Panc1 (cell line): ENCODE results near the gene WDR35. TPM values are rescaled to one million over a fixed set of nuclear protein-coding genes. Genes with fewer than 3 reads are reported as not detected.

ENCODE experiments used
- ATAC-seq: fragments of 200-7000 bp; cut with Tn5 transposase; 2 replicates; pipeline ENCODE4 v1.9.1; 2020; ENCODE audit warnings: mild to moderate bottlenecking, moderate library complexity
- BruUV-seq: library from RNA; stranded (reverse); fragments of 400-500 nt; replicated peaks from 2 replicates; lab custom pipeline; 2021; lab: Mats Ljungman, UMichigan
- CTCF ChIA-PET: fragments of 300-600 bp; sonication (Branson Sonifier 250); formaldehyde crosslinking; loops from one replicate; lab custom pipeline; 2022; ENCODE audit warnings: antibody characterized with exemption; lab: Charles Lee
- POLR2A ChIA-PET: fragments of 300-600 bp; sonication (Branson Sonifier 250); formaldehyde crosslinking; loops from one replicate; lab custom pipeline; 2022; ENCODE audit warnings: antibody characterized with exemption; lab: Charles Lee
- DNase-seq: peaks from one replicate; pipeline ENCODE4 v3.0.0-alpha.2; 2010; ENCODE audit warnings: low read depth, low spot score
- H3K27ac ChIP-seq: 2 replicates; pipeline ENCODE4 v1.5.1; 2011; ENCODE audit warnings: mild to moderate bottlenecking, low read length, inconsistent platforms
- H3K27me3 ChIP-seq: fragments of 200-500 bp; sonication (Bioruptor generic); 2 replicates; pipeline ENCODE4 v1.6.0; 2014; ENCODE audit warnings: low read length, inconsistent platforms; ENCODE audit not compliant: control insufficient read depth, insufficient read depth
- H3K36me3 ChIP-seq: fragments of 200-500 bp; sonication (Bioruptor generic); 2 replicates; pipeline ENCODE4 v1.5.1; 2014; ENCODE audit warnings: inconsistent platforms, mild to moderate bottlenecking, low read length, moderate library complexity; ENCODE audit not compliant: control insufficient read depth, insufficient read depth
- H3K4me1 ChIP-seq: 2 replicates; pipeline ENCODE4 v1.5.1; 2011; ENCODE audit warnings: inconsistent platforms, mild to moderate bottlenecking, low read length, moderate library complexity; ENCODE audit not compliant: control insufficient read depth, insufficient read depth
- H3K4me3 ChIP-seq, 2 experiments: 2 replicates each; pipeline ENCODE4 v1.5.1; 2011 to 2012; ENCODE audit warnings: low read depth in 2 of 2, low read length in 2 of 2, mild to moderate bottlenecking in 2 of 2, inconsistent platforms in 1 of 2, moderate library complexity in 1 of 2
- H3K9me3 ChIP-seq: fragments of 200-500 bp; sonication (Bioruptor generic); 2 replicates; pipeline ENCODE4 v1.5.1; 2014; ENCODE audit warnings: low read depth, mild to moderate bottlenecking, inconsistent platforms, low read length, moderate library complexity; ENCODE audit not compliant: control insufficient read depth, insufficient read depth
- CTCF ChIP-seq: fragments of 450-650 bp; IDR thresholded peaks from 2 replicates; pipeline ENCODE4 v1.5.1; 2017; ENCODE audit warnings: mild to moderate bottlenecking
- POLR2AphosphoS5 ChIP-seq: IDR thresholded peaks from 2 replicates; pipeline ENCODE4 v1.6.1; 2012; ENCODE audit warnings: mild to moderate bottlenecking, low read depth, low read length, moderate library complexity
- REST ChIP-seq, 2 experiments: IDR thresholded peaks; 2 replicates each; pipeline ENCODE4 v1.6.1; 2011 to 2012; ENCODE audit warnings: low read depth in 2 of 2, control low read depth in 1 of 2, low read length in 1 of 2, mild to moderate bottlenecking in 1 of 2, moderate library complexity in 1 of 2; ENCODE audit not compliant: insufficient read depth in 1 of 2
- SIN3A ChIP-seq: IDR thresholded peaks from 2 replicates; pipeline ENCODE4 v1.6.1; 2012; ENCODE audit warnings: low read depth, mild to moderate bottlenecking, low read length, moderate library complexity, borderline replicate concordance; ENCODE audit not compliant: insufficient read depth
- TCF7L2 ChIP-seq: IDR thresholded peaks from 2 replicates; pipeline ENCODE4 v1.6.1; 2011; ENCODE audit warnings: mild to moderate bottlenecking, low read depth, low read length, inconsistent platforms
- in situ Hi-C: cut with HindIII; loops from 2 replicates; pipeline ENCODE4 v1.10.0; 2016; ENCODE audit warnings: low sequenced_read_pairs, low pct_unique_long_range_greater_than_20kb
- intact Hi-C: fragments of 100-400 bp; cut with micrococcal nuclease; formaldehyde crosslinking; loops from one replicate; pipeline ENCODE4 v1.10.0; 2022; ENCODE audit not compliant: unreplicated experiment
- total RNA-seq: library from RNA; stranded (reverse); gene quantifications from one replicate; pipeline ENCODE4 v1.2.1, GENCODE V29; 2021; ENCODE audit not compliant: unreplicated experiment

The WDR35 gene
- total RNA-seq, 1 experiment from 2014 or later = 13.8 TPM

- peaks cover 29% of the 10 kb centered on the region for H3K36me3 ChIP-seq
- no peak for TF ChIP-seq TCF7L2
- no peak for TF ChIP-seq REST (IDR thresholded peaks at IDR 0.05; ENCODE audit: insufficient read depth in 1 of 2, low read depth in 2 of 2, low read length in 1 of 2)
- TF ChIP-seq POLR2AphosphoS5 = no peak
- no peak for TF ChIP-seq SIN3A
- TF ChIP-seq CTCF = no peak
- H3K9me3 ChIP-seq = no peaks in the 10 kb centered on the region
- H3K4me3 ChIP-seq = no peak overlapping the region
- in situ Hi-C loops (no loop called here), intact Hi-C loops (no loop called here)
- H3K27ac ChIP-seq = peak overlapping the region; percentile 55
- POLR2A ChIA-PET = no interaction called here
- ATAC-seq (no peak), DNase-seq (no peak)
- no TSS peak for BruUV-seq
- H3K4me1 ChIP-seq = peaks cover 23% of the 10 kb centered on the region
- no peaks in the 10 kb centered on the region for H3K27me3 ChIP-seq
- CTCF ChIA-PET = no interaction called here
These were observed 53.7 kb downstream of the WDR35 start for GRCh38 chr2:19936203-19936602.

- H3K4me3 ChIP-seq = peak overlapping the region; percentile 4 to 28; a peak in 2 of 4 replicates
- intact Hi-C loops = no loop called here
- ChIA-PET CTCF (no interaction called here), POLR2A (interaction anchor here (0.5 kb wide), 1 partner anchor 53 kb away, joined by 4 read pairs; no protein-coding TSS in a partner anchor)
- H3K9me3 ChIP-seq = peaks cover 5% of the 10 kb centered on the region; the same call in 1 of the 2 replicates
- H3K4me1 ChIP-seq = peaks cover 23% of the 10 kb centered on the region
- DNase-seq (peak; percentile 84), ATAC-seq (peak; percentile 97)
- H3K36me3 ChIP-seq = peaks cover 47% of the 10 kb centered on the region
- BruUV-seq = no TSS peak
- no peaks in the 10 kb centered on the region for H3K27me3 ChIP-seq
- in situ Hi-C loops = no loop called here
- TF ChIP-seq REST (IDR thresholded peaks at IDR 0.05; ENCODE audit: insufficient read depth in 1 of 2, low read depth in 2 of 2, low read length in 1 of 2) (no peak), SIN3A (no peak), POLR2AphosphoS5 (peak; percentile 37; the same call in 1 of the 2 replicates), CTCF (no peak)
- H3K27ac ChIP-seq = peak overlapping the region; percentile 94
These were observed 56.4 kb downstream of the WDR35 start for GRCh38 chr2:19933351-19933981.
